SH-SY5Y (cell line): ENCODE results near the gene SNX9.

Experiments used
- GATA2 ChIP-seq: IDR thresholded peaks from 2 replicates; pipeline ENCODE4 v1.6.1; 2011; ENCODE audit warnings: mild to moderate bottlenecking, low read depth, low read length
- GATA3 ChIP-seq: IDR thresholded peaks from 2 replicates; pipeline ENCODE4 v1.6.1; 2011; ENCODE audit warnings: low read depth, mild to moderate bottlenecking, low read length, moderate library complexity

GRCh38 chr6:157951828-157952227 is 128.8 kb downstream of the SNX9 start:
- TF ChIP-seq GATA3 (no peak), GATA2 (no peak)
